K562 treated with DMSO at 1 percent for 24 hours (cell line): Measurements from ENCODE around the gene ARSK. TPM values are rescaled to one million over a fixed set of nuclear protein-coding genes. Genes with fewer than 3 reads are reported as not detected.

Source experiments
- total RNA-seq: library from RNA; unstranded; fragments of 300-600 nt; gene quantifications from 2 replicates; pipeline ENCODE4 v1.2.3, GENCODE V29; 2022; ENCODE audit warnings: low read depth; ENCODE audit not compliant: insufficient read depth

Gene ARSK
- 7.5 and 8.3 TPM in 2 replicates for total RNA-seq

GRCh38 chr5:95554647-95555548 is at the start of gene ARSK, which contains the start of gene SKIC3:
Gene ARSK (plus strand): TSS chr5:95555101. CDS start chr5:95555279, 178 bp downstream.
Gene SKIC3 (minus strand): TSS chr5:95554977. CDS start chr5:95547150, 7,827 bp downstream.

GRCh38 chr5:95620030-95620869 is 65.3 kb downstream of the ARSK start, which contains the start of gene GPR150:
Gene GPR150 (plus strand): TSS chr5:95620087. CDS start chr5:95620276, 189 bp downstream.

GRCh38 chr5:95646569-95647431 is 91.9 kb downstream of the ARSK start, which contains the start of gene RFESD:
Gene RFESD (plus strand): TSS chr5:95646777. CDS start chr5:95652272, 5,495 bp downstream.

Other genes with a start within 250 kb of the ARSK start
- not detected in 2 replicates for gene FAM81B, start 163.7 kb upstream of the ARSK start, total RNA-seq
- gene SKIC3, start 124 bp upstream of the ARSK start, total RNA-seq: 17.5 and 21.9 TPM in 2 replicates
- gene GPR150, start 65.0 kb downstream of the ARSK start, total RNA-seq: 0.13 TPM in 1 of 2 replicates, not detected in the other
- 13.9 and 17.1 TPM in 2 replicates for gene RFESD, start 91.7 kb downstream of the ARSK start, total RNA-seq
- gene SPATA9, start 127.9 kb downstream of the ARSK start, total RNA-seq: not detected in 2 replicates
- 92.0 and 97.1 TPM in 2 replicates for gene RHOBTB3, start 176.2 kb downstream of the ARSK start, total RNA-seq